GM21619 (cell line): Measurements from ENCODE around the gene CMC2.

Experiments
- ATAC-seq: cut with Tn5 transposase; IDR thresholded peaks from one replicate; pipeline ENCODE4 v1.9.1; 2021; ENCODE audit not compliant: unreplicated experiment

The CMC2 gene

DNA sequence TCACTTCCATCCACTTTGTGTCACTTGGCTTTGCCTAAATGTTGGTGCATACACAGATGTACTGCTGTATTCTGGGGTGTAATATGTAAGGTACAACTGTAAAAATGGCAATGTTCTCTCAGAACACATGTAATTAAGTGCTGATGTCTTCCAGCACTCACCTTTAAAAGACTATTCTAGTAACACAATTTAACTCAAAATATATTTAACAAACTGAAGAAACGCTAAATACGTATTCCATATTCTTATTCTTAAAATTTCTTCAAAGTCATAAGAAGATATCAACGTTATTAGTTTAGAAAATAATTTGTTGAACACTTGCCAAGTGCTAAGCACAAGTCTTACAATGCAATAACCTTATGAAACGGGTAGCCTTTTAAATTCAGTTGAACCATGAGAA lies 3.6 kb downstream of the CMC2 start:
- ATAC-seq: no peak

- ATAC-seq: no peak
Measured at GRCh38 chr16:81001330-81001729, 5.4 kb downstream of the CMC2 start.

DNA sequence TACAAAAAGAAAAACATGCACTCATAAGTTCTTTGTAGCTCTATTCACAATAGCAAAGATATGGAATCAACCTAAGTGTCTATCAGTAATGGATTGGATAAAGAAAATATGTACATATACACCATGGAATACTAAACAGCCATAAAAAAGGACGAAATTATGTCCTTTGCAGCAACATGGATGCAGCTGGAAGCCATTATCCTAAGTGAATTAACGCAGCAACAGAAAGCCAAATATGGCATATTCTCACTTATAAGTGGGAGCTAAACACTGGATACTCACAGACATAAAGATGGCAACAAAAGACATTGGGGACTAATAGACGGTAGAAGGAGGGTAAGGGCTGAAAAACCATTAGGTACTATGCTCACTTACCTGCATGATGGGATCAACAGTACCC lies 5.8 kb downstream of the CMC2 start:
- no peak for ATAC-seq

GRCh38 chr16:80997964-80998620 lies 8.6 kb downstream of the CMC2 start:
- ATAC-seq: no peak

DNA sequence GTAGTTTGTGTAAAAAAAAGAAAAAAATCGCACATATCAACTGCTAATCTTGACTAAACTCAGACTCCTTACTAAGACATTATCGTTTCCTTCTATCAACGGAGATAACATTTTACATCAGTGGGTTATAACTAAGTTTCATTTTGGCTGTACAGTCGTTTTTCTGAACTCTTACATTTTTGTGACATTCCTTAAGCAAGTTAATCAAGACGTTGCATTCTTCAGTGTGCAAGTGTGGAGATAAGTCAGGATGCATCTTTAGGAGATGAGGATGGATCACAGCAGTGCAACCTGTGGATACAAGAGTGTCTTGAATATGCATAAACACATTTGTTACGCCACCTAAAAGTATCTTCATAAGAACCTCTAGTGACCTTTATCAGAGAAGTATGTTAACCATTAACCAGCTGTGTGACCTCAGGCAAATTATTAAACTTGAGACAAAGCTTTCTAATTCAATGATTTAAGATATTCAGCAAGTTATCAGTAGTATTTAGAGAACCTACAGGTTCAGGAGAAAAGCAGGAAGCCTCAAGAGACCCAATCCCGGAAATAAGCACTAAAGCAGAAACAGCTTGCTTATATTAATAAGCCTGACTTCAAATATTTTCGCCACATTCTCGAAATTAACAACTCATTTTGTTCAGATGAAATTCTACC lies 9.4 kb downstream of the CMC2 start:
- ATAC-seq: peak; percentile 63

DNA sequence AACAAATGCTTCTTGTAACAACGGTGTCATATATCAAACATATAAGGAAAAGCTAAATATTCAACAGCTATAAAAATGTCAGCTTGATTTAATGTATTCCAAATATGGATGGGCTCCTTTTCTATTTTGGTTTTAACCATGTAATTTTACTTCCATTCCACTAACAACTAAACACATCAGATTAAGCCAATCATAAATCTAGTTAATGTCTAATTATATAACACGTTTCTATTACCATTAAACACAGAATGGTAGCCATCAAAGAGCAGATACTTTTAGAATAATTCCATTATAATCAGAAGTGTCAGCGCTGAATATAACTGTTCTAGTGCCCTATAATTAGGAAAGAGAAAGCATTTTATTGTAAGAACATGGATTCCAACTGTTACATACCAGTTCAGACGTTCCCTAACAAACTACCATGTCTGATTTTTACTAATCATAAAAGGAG lies 10.0 kb downstream of the CMC2 start:
- ATAC-seq: no peak

GRCh38 chr16:80994451-80994850 lies 12.2 kb downstream of the CMC2 start:
- no peak for ATAC-seq

DNA sequence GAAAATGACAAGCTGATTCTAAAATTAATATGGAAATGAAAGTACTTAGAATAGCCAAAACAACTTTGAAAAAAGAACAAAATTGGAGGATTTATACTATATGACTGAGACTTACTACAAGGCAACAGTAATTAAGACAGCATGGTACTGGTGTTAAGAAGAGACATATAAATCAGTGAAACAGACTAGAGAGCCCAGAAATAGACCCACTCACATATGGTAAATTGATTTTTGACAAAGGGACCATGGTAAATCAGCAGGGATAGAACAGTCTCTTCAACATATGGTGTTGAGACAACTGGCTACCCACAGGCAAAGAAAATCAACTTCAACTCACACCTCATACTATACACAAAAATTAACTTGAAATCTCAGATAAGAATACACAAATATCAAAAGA lies 12.9 kb downstream of the CMC2 start:
- no peak for ATAC-seq

DNA sequence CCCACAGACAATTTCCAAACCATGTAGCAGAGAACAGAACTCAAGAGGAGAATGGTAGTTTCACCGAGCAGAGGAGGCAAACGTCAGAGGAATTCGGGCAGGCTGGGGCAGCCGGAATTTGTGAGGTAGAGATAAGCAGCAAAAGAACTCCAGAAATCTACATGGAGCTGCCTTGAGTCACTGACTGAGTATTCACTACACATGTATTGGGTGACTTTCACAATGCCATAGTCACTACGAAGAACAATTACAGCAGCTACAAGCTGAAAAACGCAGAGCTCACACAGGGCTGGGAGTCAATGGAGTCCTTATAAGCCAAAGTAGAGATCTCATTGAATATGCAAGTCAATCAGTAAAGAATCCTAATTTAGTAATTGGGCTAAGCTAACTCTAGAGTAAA lies 13.4 kb downstream of the CMC2 start:
- ATAC-seq: no peak

DNA sequence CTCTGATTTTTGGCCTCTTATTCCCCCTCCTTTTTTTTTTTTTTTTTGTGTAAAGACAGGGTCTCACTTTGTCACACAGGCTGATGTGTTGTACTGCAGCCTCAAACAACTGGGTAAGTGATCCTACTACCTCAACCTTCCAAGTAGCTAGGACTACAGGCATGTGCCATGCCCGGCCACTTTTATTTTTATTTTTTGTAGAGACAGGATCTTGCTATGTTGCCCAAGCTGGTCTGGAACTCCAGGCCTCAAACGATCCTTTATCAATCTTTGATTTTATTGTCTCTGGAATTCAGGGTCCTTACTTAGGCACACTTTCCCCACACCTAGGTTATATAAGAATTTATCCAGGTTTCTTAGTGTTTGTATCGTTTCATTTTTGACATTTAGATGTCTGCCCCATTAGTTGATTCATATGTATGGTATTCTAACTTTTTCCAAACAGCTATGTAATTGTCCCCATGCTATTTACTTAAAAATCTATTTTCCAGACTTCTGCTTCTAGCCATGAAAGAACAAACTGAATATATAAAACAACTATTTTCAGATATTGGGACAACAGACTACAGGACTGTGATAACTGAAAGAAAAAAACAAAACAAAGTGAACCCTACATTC lies 13.9 kb downstream of the CMC2 start:
- no peak for ATAC-seq

GRCh38 chr16:80991792-80992430 lies 14.8 kb downstream of the CMC2 start:
- ATAC-seq: no peak

DNA sequence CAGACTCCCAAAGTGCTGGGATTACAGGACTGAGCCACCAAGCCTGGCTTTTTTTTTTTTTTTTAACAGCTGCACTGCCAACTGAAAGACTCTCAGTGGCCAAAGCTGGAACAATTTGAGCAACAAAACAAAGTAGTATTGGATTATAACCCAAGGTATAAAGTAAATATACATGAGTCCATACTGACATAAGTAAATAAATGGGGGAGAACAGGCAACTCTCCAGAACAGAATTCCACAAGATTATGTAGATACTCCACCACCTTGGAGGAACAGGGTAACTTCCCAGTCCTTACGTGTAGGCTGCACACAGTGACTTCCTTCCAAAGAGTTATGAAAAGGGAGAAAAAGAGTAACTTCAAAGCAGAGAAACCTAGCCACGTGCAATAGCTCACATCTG lies 15.7 kb downstream of the CMC2 start:
- no peak for ATAC-seq

DNA sequence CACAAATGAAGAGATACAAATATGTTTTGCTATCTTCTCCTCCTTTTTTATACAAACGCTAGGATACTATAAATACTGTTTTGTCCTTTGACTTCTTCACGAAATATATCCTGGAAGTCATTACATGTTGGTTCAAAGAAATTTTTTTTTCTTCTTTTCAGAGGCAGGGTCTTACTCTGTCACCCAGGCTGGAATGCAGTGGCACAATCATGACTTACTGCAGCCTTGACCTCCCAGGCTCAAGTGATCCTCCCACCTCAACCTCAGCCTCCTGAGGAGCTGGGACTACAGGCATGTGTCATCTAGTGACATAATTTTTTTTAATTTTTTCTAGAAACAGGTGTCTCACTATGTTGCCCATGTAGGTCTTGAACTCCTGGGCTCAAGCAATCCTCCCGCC lies 16.1 kb downstream of the CMC2 start:
- ATAC-seq: no peak

- no peak for ATAC-seq
Measured at GRCh38 chr16:80989801-80990200, 16.9 kb downstream of the CMC2 start.

DNA sequence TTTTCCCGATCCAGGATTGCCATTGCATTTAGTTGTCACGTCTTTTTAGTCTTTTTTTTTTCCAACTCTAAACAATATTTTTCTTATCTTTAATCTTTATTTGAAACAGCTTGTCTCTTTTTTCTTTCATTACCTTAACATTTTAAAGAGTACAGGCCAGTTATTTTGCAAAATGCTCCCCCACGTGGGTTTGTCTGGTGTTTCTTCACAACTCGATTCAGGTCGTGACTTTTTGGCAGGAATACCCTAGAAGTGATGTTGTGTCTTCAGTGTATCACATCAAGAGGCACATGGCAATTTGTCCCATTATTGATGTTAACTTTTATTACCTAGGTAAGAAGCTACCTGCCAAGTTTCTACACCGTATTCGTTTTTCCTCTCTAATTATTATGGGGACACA lies 17.9 kb downstream of the CMC2 start:
- no peak for ATAC-seq

DNA sequence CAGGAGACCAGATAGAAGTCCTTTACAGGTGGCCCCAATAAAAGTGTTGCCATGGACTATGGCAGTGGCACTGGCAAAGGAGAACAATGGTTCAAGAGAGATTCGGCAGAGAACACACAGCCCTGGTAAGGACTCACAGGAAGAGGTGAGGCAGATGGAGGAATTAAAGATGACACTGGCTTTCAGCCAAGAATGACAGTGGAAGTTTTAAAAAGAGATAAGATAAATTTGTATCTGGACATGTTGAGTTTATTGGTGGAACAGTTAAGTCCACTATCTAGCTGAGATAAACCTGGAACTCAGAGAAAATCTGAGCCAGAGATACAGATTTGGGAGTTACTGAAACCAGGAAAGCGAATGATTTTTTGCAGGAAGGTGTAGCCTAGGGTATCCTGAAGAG lies 20.1 kb downstream of the CMC2 start:
- ATAC-seq: no peak

DNA sequence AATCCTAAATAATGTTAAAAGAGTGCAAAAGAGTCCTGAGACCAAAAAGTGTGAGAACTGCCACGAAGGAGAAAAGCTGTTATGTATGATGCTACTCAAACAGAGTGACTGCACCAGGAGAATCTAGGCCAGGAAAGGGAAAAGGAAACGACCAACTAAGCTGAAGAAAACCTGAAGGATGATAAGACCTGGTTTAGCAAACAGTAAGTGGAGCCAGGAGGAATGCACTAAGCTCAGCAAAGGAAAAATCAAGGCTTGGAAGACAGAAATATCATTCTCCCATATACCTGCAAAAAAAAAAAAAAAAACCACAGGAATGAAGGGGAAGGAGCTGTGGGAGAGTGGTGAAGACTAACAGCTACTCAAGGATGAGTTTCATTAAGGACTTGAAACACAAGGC lies 21.1 kb downstream of the CMC2 start:
- ATAC-seq: no peak

GRCh38 chr16:80984124-80984892 lies 22.4 kb downstream of the CMC2 start:
- no peak for ATAC-seq

DNA sequence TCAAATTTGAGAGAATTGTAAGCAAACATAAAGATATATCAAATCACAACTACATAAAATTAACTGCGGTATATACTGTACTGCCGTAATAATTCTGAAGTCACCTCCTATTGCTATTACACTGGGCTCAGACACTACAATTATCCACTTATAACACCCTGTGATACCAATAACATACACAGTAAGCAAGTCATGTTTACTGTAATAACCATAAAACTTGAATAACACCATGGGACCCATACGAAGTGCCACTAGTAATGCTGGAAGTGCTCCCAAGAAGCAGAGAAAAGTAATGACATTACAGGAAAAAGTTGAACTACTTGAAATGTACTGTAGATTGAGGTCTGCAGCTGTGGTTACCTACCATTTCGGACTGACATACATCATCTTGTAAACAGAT lies 24.0 kb downstream of the CMC2 start:
- ATAC-seq: no peak

DNA sequence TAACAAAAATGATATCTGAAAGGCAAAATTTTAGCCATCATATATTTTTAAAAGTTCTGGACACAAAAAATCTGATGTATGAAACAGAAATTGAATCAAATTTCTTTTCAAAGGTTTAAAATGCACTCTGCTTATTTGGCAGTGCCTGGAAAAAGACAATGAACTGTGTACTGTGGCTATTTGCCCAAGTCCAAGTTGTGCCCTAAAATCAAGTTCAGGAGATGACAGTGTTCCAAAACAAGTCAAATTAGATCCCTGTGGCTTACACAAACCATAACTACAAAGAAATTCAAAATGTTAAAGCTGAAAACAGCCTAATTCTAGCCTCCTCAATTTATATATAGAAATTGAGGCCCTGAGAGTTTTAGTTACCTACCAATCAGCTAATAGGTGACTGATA lies 25.6 kb downstream of the CMC2 start:
- no peak for ATAC-seq

GRCh38 chr16:80976946-80977345 lies 29.7 kb downstream of the CMC2 start:
- ATAC-seq: no peak
